PC-9 (cell line): ENCODE data around the gene CES2.

Experiments
- EZH2 ChIP-seq: fragments of 200-600 bp; sonication (generic); IDR thresholded peaks from 2 replicates; pipeline ENCODE4 v1.8.0; 2017; ENCODE audit warnings: antibody characterized with exemption, low read depth
- TF ChIP-seq, protein P1 (sequence below): fragments of 200-600 bp; sonication (generic); conservative IDR thresholded peaks from 2 replicates; pipeline ENCODE4 v1.6.1; 2017; ENCODE audit warnings: mixed run types, antibody characterized with exemption, mild to moderate bottlenecking, moderate library complexity

DNA sequence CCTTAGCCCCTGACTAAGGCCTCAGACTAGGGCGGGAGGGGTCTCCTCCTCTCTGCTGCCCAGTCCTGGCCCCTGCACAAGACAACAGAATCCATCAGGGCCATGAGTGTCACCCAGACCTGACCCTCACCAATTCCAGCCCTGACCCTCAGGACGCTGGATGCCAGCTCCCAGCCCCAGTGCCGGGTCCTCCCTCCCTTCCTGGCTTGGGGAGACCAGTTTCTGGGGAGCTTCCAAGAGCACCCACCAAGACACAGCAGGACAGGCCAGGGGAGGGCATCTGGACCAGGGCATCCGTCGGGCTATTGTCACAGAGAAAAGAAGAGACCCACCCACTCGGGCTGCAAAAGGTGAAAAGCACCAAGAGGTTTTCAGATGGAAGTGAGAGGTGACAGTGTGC is 38.4 kb downstream of the CES2 start:
- TF ChIP-seq, protein P1, sequence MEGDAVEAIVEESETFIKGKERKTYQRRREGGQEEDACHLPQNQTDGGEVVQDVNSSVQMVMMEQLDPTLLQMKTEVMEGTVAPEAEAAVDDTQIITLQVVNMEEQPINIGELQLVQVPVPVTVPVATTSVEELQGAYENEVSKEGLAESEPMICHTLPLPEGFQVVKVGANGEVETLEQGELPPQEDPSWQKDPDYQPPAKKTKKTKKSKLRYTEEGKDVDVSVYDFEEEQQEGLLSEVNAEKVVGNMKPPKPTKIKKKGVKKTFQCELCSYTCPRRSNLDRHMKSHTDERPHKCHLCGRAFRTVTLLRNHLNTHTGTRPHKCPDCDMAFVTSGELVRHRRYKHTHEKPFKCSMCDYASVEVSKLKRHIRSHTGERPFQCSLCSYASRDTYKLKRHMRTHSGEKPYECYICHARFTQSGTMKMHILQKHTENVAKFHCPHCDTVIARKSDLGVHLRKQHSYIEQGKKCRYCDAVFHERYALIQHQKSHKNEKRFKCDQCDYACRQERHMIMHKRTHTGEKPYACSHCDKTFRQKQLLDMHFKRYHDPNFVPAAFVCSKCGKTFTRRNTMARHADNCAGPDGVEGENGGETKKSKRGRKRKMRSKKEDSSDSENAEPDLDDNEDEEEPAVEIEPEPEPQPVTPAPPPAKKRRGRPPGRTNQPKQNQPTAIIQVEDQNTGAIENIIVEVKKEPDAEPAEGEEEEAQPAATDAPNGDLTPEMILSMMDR = no peak
- no peak for TF ChIP-seq EZH2
